Prostate gland (tissue), 2 donors: Measurements from ENCODE around the gene MYO5B. TPM values are rescaled to one million over a fixed set of nuclear protein-coding genes. Genes with fewer than 3 reads are reported as not detected.

Experiments
- DNase-seq: peaks from one replicate; pipeline ENCODE4 v3.0.0-alpha.2; 2019; ENCODE audit warnings: low spot score
- H3K27ac ChIP-seq, 2 donors: fragments of 200-600 bp; sonication (generic); 2 replicates each; pipeline ENCODE4 v1.5.1; 2017 to 2019
- H3K27me3 ChIP-seq: fragments of 200-600 bp; sonication (generic); replicated peaks from 2 replicates; pipeline ENCODE4 v1.5.1; 2019; ENCODE audit not compliant: insufficient read depth
- H3K36me3 ChIP-seq, 2 donors: fragments of 200-600 bp; sonication (generic); 1 replicate in 1 of 2; 2 replicates in 1 of 2; pipeline versions ENCODE4 v1.5.1 to v1.8.1; 2017 to 2019
- H3K4me1 ChIP-seq: fragments of 200-600 bp; sonication (generic); replicated peaks from 2 replicates; pipeline ENCODE4 v1.5.1; 2019
- H3K4me3 ChIP-seq, 2 donors: fragments of 200-600 bp; sonication (generic); 2 replicates each; pipeline ENCODE4 v1.5.1; 2017 to 2019
- H3K9me3 ChIP-seq: fragments of 200-600 bp; sonication (generic); 2 replicates; pipeline ENCODE4 v1.5.1; 2017
- CTCF ChIP-seq, 4 experiments: fragments of 200-600 bp in 2 of 4; fragments of 450-650 bp in 2 of 4; sonication (generic) in 2 of 4; IDR thresholded peaks; 1 replicate in 3 of 4; 2 replicates in 1 of 4; pipeline ENCODE4 v1.5.1; 2016 to 2019; ENCODE audit warnings: antibody characterized with exemption in 4 of 4, mild to moderate bottlenecking in 2 of 4, moderate library complexity in 2 of 4
- POLR2A ChIP-seq: fragments of 450-650 bp; IDR thresholded peaks from one replicate; pipeline ENCODE4 v1.6.1; 2016; ENCODE audit warnings: antibody characterized with exemption, mild to moderate bottlenecking
- POLR2AphosphoS5 ChIP-seq: sonication (generic); formaldehyde crosslinking; IDR thresholded peaks from one replicate; pipeline ENCODE4 v1.6.1; 2017; ENCODE audit warnings: antibody characterized with exemption
- WGBS: methylation state at CpG from one replicate; pipeline ENCODE4 v1.1.5; 2018; 5-methylcytosine and 5-hydroxymethylcytosine counted together
- intact Hi-C: fragments of 100-400 bp; cut with DNase I; formaldehyde crosslinking; loops from one replicate; pipeline ENCODE4 v1.14.2; 2022
- total RNA-seq, 2 donors: library from RNA; depleted of rRNA; stranded (reverse); fragments of >200 nt; gene quantifications; one replicate each; pipeline ENCODE4 v1.1.0, GENCODE V29; 2016

The MYO5B gene
- total RNA-seq, 2 donors from 2014 or later: 28.5 to 31.1 TPM

GRCh38 chr18:50181590-50181989, 13.4 kb downstream of the MYO5B start:
- no peaks in the 10 kb centered on the region for H3K27me3 ChIP-seq
- 73% methylated on average over 2 of the region's 2 CpGs for WGBS
- no peak for DNase-seq
- no peaks in the 10 kb centered on the region for H3K36me3 ChIP-seq
- no peak overlapping the region for H3K4me3 ChIP-seq
- no peak overlapping the region for H3K27ac ChIP-seq
- H3K4me1 ChIP-seq: no peaks in the 10 kb centered on the region
- TF ChIP-seq CTCF (IDR thresholded peaks at IDR 0.05): no peak
- TF ChIP-seq POLR2A: no peak
- TF ChIP-seq POLR2AphosphoS5: no peak
- no peaks in the 10 kb centered on the region for H3K9me3 ChIP-seq
- intact Hi-C loops: no loop called here

- Histone ChIP-seq H3K36me3 (no peaks in the 10 kb centered on the region), H3K9me3 (no peaks in the 10 kb centered on the region), H3K4me3 (no peak overlapping the region), H3K4me1 (no peaks in the 10 kb centered on the region), H3K27me3 (no peaks in the 10 kb centered on the region), H3K27ac (no peak overlapping the region)
- no peak for DNase-seq
- TF ChIP-seq CTCF (IDR thresholded peaks at IDR 0.05) (no peak), POLR2AphosphoS5 (no peak), POLR2A (no peak)
- WGBS: 94% methylated on average over 2 of the region's 2 CpGs
- intact Hi-C loops: no loop called here
Measured at GRCh38 chr18:50179465-50179864, 15.5 kb downstream of the MYO5B start.

GRCh38 chr18:50177294-50177992, 17.5 kb downstream of the MYO5B start:
- no peaks in the 10 kb centered on the region for H3K27me3 ChIP-seq
- H3K9me3 ChIP-seq: no peaks in the 10 kb centered on the region
- H3K4me3 ChIP-seq: no peak overlapping the region
- intact Hi-C loops: no loop called here
- TF ChIP-seq CTCF (IDR thresholded peaks at IDR 0.05): no peak
- no peak for TF ChIP-seq POLR2A
- TF ChIP-seq POLR2AphosphoS5: no peak
- no peak for DNase-seq
- no peak overlapping the region for H3K27ac ChIP-seq
- no peaks in the 10 kb centered on the region for H3K4me1 ChIP-seq
- 4% methylated on average over 3 of the region's 3 CpGs for WGBS
- H3K36me3 ChIP-seq: no peaks in the 10 kb centered on the region

- DNase-seq: no peak
- Histone ChIP-seq H3K36me3 (no peaks in the 10 kb centered on the region), H3K4me1 (no peaks in the 10 kb centered on the region), H3K27ac (no peak overlapping the region), H3K27me3 (no peaks in the 10 kb centered on the region), H3K4me3 (no peak overlapping the region), H3K9me3 (no peaks in the 10 kb centered on the region)
- TF ChIP-seq POLR2A (no peak), CTCF (IDR thresholded peaks at IDR 0.05) (no peak), POLR2AphosphoS5 (no peak)
- intact Hi-C loops: no loop called here
- WGBS: 92% methylated on average over 3 of the region's 3 CpGs
Measured at GRCh38 chr18:50172367-50172766, 22.6 kb downstream of the MYO5B start.

- no peak for DNase-seq
- no peaks in the 10 kb centered on the region for H3K9me3 ChIP-seq
- no peak overlapping the region for H3K27ac ChIP-seq
- H3K36me3 ChIP-seq: no peaks in the 10 kb centered on the region
- intact Hi-C loops: no loop called here
- H3K4me1 ChIP-seq: no peaks in the 10 kb centered on the region
- H3K27me3 ChIP-seq: no peaks in the 10 kb centered on the region
- 70% methylated on average over 2 of the region's 2 CpGs for WGBS
- TF ChIP-seq POLR2A (no peak), CTCF (IDR thresholded peaks at IDR 0.05) (no peak), POLR2AphosphoS5 (no peak)
- H3K4me3 ChIP-seq: no peak overlapping the region
Measured at GRCh38 chr18:50171406-50171805, 23.5 kb downstream of the MYO5B start.
